Hepatocyte (in vitro differentiated cells): ENCODE measurements around the gene METTL23. TPM values are rescaled to one million over a fixed set of nuclear protein-coding genes. Genes with fewer than 3 reads are reported as not detected.
A peak's percentile ranks its signal among the peaks of the same experiment; 100 is the strongest.
"Not testable (repeated sequence)": the region's sequence is repeated elsewhere in the genome, so short reads cannot be mapped to it uniquely, and the experiment has no call there.

ENCODE experiments used
- DNase-seq: peaks from one replicate; pipeline ENCODE4 v3.0.0-alpha.2; 2016; ENCODE audit warnings: low spot score
- H2AFZ ChIP-seq: fragments of 200-600 bp; sonication (generic); 2 replicates; pipeline ENCODE4 v1.6.0; 2016; ENCODE audit warnings: antibody characterized with exemption, mild to moderate bottlenecking
- H3K27ac ChIP-seq: fragments of 200-600 bp; sonication (generic); 2 replicates; pipeline ENCODE4 v1.5.1; 2016; ENCODE audit warnings: mild to moderate bottlenecking
- H3K27me3 ChIP-seq: fragments of 200-600 bp; sonication (generic); 2 replicates; pipeline ENCODE4 v1.6.1; 2016
- H3K36me3 ChIP-seq: fragments of 200-600 bp; sonication (generic); replicated peaks from 2 replicates; pipeline ENCODE4 v1.5.1; 2016; ENCODE audit warnings: low read depth; ENCODE audit not compliant: insufficient read depth
- H3K4me1 ChIP-seq: fragments of 200-600 bp; sonication (generic); 2 replicates; pipeline ENCODE4 v1.5.1; 2016; ENCODE audit warnings: mild to moderate bottlenecking, moderate library complexity; ENCODE audit not compliant: insufficient read depth
- H3K4me2 ChIP-seq: fragments of 200-600 bp; sonication (generic); 2 replicates; pipeline ENCODE4 v1.6.0; 2016
- H3K4me3 ChIP-seq: fragments of 200-600 bp; sonication (generic); 2 replicates; pipeline ENCODE4 v1.5.1; 2016; ENCODE audit warnings: mild to moderate bottlenecking
- H3K79me2 ChIP-seq: fragments of 200-600 bp; sonication (generic); 2 replicates; pipeline ENCODE4 v1.6.0; 2017; ENCODE audit warnings: mild to moderate bottlenecking
- H3K9me2 ChIP-seq: fragments of 200-600 bp; sonication (generic); replicated peaks from 2 replicates; pipeline ENCODE4 v1.6.0; 2017; ENCODE audit warnings: mild to moderate bottlenecking; ENCODE audit not compliant: insufficient read depth
- H3K9me3 ChIP-seq: fragments of 200-600 bp; sonication (generic); 2 replicates; pipeline ENCODE4 v1.5.1; 2016; ENCODE audit warnings: low read depth, mild to moderate bottlenecking
- H4K20me1 ChIP-seq: fragments of 200-600 bp; sonication (generic); 2 replicates; pipeline ENCODE4 v1.6.0; 2016; ENCODE audit warnings: mild to moderate bottlenecking; ENCODE audit not compliant: insufficient read depth, poor library complexity, severe bottlenecking
- CTCF ChIP-seq: fragments of 200-600 bp; sonication (generic); IDR thresholded peaks from 2 replicates; pipeline ENCODE4 v1.5.1; 2016; ENCODE audit warnings: antibody characterized with exemption, mild to moderate bottlenecking; ENCODE audit not compliant: poor library complexity
- EZH2 ChIP-seq: fragments of 200-600 bp; sonication (generic); IDR thresholded peaks from 2 replicates; pipeline ENCODE4 v1.6.1; 2016; ENCODE audit warnings: antibody characterized with exemption, mild to moderate bottlenecking, borderline replicate concordance
- EZH2phosphoT487 ChIP-seq: fragments of 200-600 bp; sonication (generic); IDR thresholded peaks from one replicate; pipeline ENCODE4 v1.6.1; 2018; ENCODE audit warnings: antibody characterized with exemption, mild to moderate bottlenecking, low read depth, moderate library complexity; ENCODE audit not compliant: unreplicated experiment, severe bottlenecking
- WGBS: methylation state at CpG from one replicate; pipeline ENCODE4 v1.1.6; 2016; ENCODE audit warnings: low lambda C conversion rate; ENCODE audit errors: missing lambda C conversion rate; 5-methylcytosine and 5-hydroxymethylcytosine counted together
- polyA plus RNA-seq: library from polyadenylated mRNA; unstranded; fragments of >200 nt; fragmentation: Nextera tagmentation; extraction: Ambion mirVana; gene quantifications from 2 replicates; pipeline ENCODE4 v1.2.1, GENCODE V29; 2016
- total RNA-seq: library from RNA; depleted of rRNA; stranded (reverse); fragments of >200 nt; gene quantifications from 2 replicates; pipeline ENCODE4 v1.2.3, GENCODE V29; 2014

The METTL23 gene
- total and polyA plus RNA-seq, 2 experiments from 2014 or later, result 36.6 to 56.5 TPM

- peak overlapping the region; percentile 69 for H3K4me3 ChIP-seq
- H3K9me2 ChIP-seq, result no peaks in the 10 kb centered on the region
- H4K20me1 ChIP-seq, result peaks cover 23% of the 10 kb centered on the region
- no peak for DNase-seq
- H3K36me3 ChIP-seq, result no peaks in the 10 kb centered on the region
- H2AFZ ChIP-seq, result peak overlapping the region; percentile 50
- H3K27ac ChIP-seq, result peak overlapping the region; percentile 96
- WGBS, result 11% methylated on average over 7 of the region's 7 CpGs
- H3K79me2 ChIP-seq, result peaks cover 60% of the 10 kb centered on the region
- peaks cover 28% of the 10 kb centered on the region for H3K4me1 ChIP-seq
- TF ChIP-seq CTCF (no peak), EZH2phosphoT487 (no peak), EZH2 (no peak)
- no peaks in the 10 kb centered on the region for H3K27me3 ChIP-seq
- no peaks in the 10 kb centered on the region for H3K9me3 ChIP-seq
- H3K4me2 ChIP-seq, result peak overlapping the region; percentile 88
Measured at GRCh38 chr17:76738468-76738850, 11.8 kb downstream of the METTL23 start.

GRCh38 chr17:76739568-76740115 is 13.0 kb downstream of the METTL23 start:
- WGBS, result 93% methylated on average over 17 of the region's 17 CpGs
- peaks cover 54% of the 10 kb centered on the region for H3K79me2 ChIP-seq
- H4K20me1 ChIP-seq, result peaks cover 16% of the 10 kb centered on the region

GRCh38 chr17:76740329-76741118 is 13.9 kb downstream of the METTL23 start:
- no peak overlapping the region for H2AFZ ChIP-seq
- TF ChIP-seq EZH2 (no peak), CTCF (no peak), EZH2phosphoT487 (no peak)
- H3K9me2 ChIP-seq, result no peaks in the 10 kb centered on the region
- no peaks in the 10 kb centered on the region for H3K9me3 ChIP-seq
- WGBS, result 61% methylated on average over 5 of the region's 5 CpGs
- H3K27ac ChIP-seq, result peak overlapping the region; percentile 0
- peaks cover 15% of the 10 kb centered on the region for H3K4me1 ChIP-seq
- peaks cover 45% of the 10 kb centered on the region for H3K79me2 ChIP-seq
- H3K36me3 ChIP-seq, result peaks cover 4% of the 10 kb centered on the region
- peak overlapping the region; percentile 88 for H3K4me2 ChIP-seq
- no peak for DNase-seq
- H3K27me3 ChIP-seq, result no peaks in the 10 kb centered on the region
- H3K4me3 ChIP-seq, result no peak overlapping the region
- H4K20me1 ChIP-seq, result peaks cover 7% of the 10 kb centered on the region

More at GRCh38 chr17:76739568-76740115, 13.0 kb downstream of the METTL23 start:
- H3K36me3 ChIP-seq, H3K9me2 ChIP-seq, H3K9me3 ChIP-seq, DNase-seq, H3K27me3 ChIP-seq, H2AFZ ChIP-seq: not testable (repeated sequence)
- peaks cover 18% of the 10 kb centered on the region for H3K4me1 ChIP-seq
- peak overlapping the region; percentile 69 for H3K4me3 ChIP-seq
- peak overlapping the region; percentile 88 for H3K4me2 ChIP-seq
- H3K27ac ChIP-seq, result peak overlapping the region; percentile 0

DNA sequence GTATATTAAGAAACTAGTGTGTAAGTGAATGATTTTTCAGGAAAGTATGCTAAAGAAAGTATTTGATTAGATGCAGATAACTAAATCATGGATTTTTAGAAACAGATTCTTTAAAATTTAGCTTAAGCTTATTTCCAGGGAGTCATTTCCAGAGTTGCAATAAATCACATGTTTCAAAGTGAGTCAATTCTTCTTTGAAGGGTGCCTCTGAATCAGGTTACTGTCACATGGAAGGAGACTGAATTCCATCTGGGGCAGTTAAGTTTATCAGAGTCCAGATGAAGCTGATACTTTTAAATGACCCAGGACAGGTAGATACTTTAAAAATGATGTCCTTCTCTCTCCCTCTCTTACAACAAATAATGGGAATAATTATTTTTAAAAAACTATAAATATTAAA is 16.3 kb downstream of the METTL23 start:
- no peak for DNase-seq
- Histone ChIP-seq H3K27ac (peak overlapping the region; percentile 19), H3K79me2 (peaks cover 34% of the 10 kb centered on the region), H3K4me1 (peaks cover 15% of the 10 kb centered on the region), H3K9me2 (no peaks in the 10 kb centered on the region), H3K27me3 (no peaks in the 10 kb centered on the region), H3K36me3 (peaks cover 4% of the 10 kb centered on the region), H3K4me3 (no peak overlapping the region), H4K20me1 (no peaks in the 10 kb centered on the region), H3K9me3 (no peaks in the 10 kb centered on the region), H3K4me2 (no peak overlapping the region), H2AFZ (no peak overlapping the region)
- no peak for TF ChIP-seq CTCF
- no peak for TF ChIP-seq EZH2
- no peak for TF ChIP-seq EZH2phosphoT487
